Ovary (tissue), 3 donors: ENCODE results near the gene PLA1A.

Experiments
- CTCF ChIP-seq, 3 donors: fragments of 450-650 bp in 2 of 3; fragments of 200-600 bp in 1 of 3; IDR thresholded peaks; one replicate each; pipeline versions ENCODE4 v1.5.1 to v1.8.0; 2016 to 2022; ENCODE audit warnings: antibody characterized with exemption in 3 of 3, mild to moderate bottlenecking in 1 of 3
- POLR2A ChIP-seq: fragments of 450-650 bp; IDR thresholded peaks from one replicate; pipeline ENCODE4 v1.6.1; 2017; ENCODE audit warnings: antibody characterized with exemption, mild to moderate bottlenecking, moderate library complexity
- donor health status: DM: no; HTN: no; CAD: no.

DNA sequence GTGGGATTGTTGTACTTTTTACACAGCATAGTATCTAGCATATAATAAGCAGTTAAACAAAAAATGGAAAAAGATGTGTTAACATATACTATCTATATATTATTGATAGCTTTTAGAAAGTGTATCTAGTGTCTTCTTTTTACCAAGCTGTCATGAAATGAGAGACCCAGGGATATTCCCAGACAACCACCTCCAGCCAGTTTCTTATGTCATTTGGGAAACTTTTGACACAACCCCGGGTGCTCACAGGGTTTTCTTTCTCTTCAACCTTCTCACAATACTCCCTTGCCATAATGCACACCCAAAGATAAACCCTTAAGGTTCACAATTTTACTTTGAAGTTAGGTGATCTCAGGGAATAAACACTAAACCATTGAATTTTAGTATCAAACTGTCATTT is 4.8 kb upstream of the PLA1A start:
- TF ChIP-seq CTCF (IDR thresholded peaks at IDR 0.05) (no peak), POLR2A (no peak)
